ENCODE data around the gene AK1. TPM values are rescaled to one million over a fixed set of nuclear protein-coding genes. Genes with fewer than 3 reads are reported as not detected.

AK1 gene
- total and polyA plus RNA-seq, 9 of the 15 experiments (the other 6 are each of a cell fraction or from before 2014, with no cell fraction given) = 10.1 to 71.8 (median 39.0) TPM

- no peaks in the 10 kb centered on the region for H3K9me3 ChIP-seq (replicated peaks; ENCODE audit: control insufficient read depth, insufficient read depth, low read depth, low read length)
- no peaks in the 10 kb centered on the region for H3K27me3 ChIP-seq (ENCODE audit: control insufficient read depth in 2 of 2, insufficient read depth in 2 of 2, low read length in 2 of 2)
- ChIA-PET CTCF (ENCODE audit: low intra/inter-chr PET ratio) (no interaction called here), POLR2A (interaction anchor here (0.6 kb wide), 2 partner anchors 178 to 376 kb away, joined by 3 read pairs; no protein-coding TSS in a partner anchor)
- no peak for FAIRE-seq
- peak overlapping the region; percentile 35 for H3K4me3 ChIP-seq
- peak overlapping the region; percentile 86 for H2AFZ ChIP-seq (ENCODE audit: low read depth, low read length)
- in situ Hi-C loops (cut with MboI) = loop anchor here (5.0 to 10.0 kb wide), 2 partner anchors 425 to 712 kb away; no protein-coding TSS in a partner anchor
- H3K4me1 ChIP-seq (replicated peaks in 1 of 2; ENCODE audit: control insufficient read depth in 2 of 2, insufficient read depth in 2 of 2, low read length in 2 of 2) = peaks cover 37 to 63% of the 10 kb centered on the region in 2 experiments
- peak overlapping the region; percentile 76 for H3K4me2 ChIP-seq (ENCODE audit: insufficient read depth, low read length)
- BruUV-seq (replicated peaks) = no TSS peak
- H3K36me3 ChIP-seq (ENCODE audit: control insufficient read depth, insufficient read depth, low read length) = no peaks in the 10 kb centered on the region
- no peaks in the 10 kb centered on the region for H4K20me1 ChIP-seq (replicated peaks; ENCODE audit: control insufficient read depth, insufficient read depth, low read length)
- WGBS (ENCODE audit: insufficient coverage, low coverage, missing lambda C conversion rate) = 38% methylated on average over 15 of the region's 19 CpGs
- peak overlapping the region; percentile 6 to 80; a peak in 2 of 4 replicates for H3K9ac ChIP-seq (ENCODE audit: insufficient read depth in 1 of 2, low read depth in 2 of 2, low read length in 2 of 2)
- no peak for ATAC-seq
- TF ChIP-seq ILK (tag; IDR thresholded peaks at IDR 0.05; ENCODE audit: borderline replicate concordance, low read depth) = no peak
- TF ChIP-seq CSDE1 (IDR thresholded peaks at IDR 0.05) = no peak
- no peak for TF ChIP-seq BCOR (IDR thresholded peaks at IDR 0.05)
- TF ChIP-seq SP1 (CRISPR knock-in tag; IDR thresholded peaks at IDR 0.05) = peak; percentile 13; the same call in 1 of the 2 replicates
- TF ChIP-seq ZNF644 (tag; IDR thresholded peaks at IDR 0.05; ENCODE audit: low read depth) = no peak
- no peak for TF ChIP-seq THRAP3 (IDR thresholded peaks at IDR 0.05; ENCODE audit: borderline replicate concordance)
- TF ChIP-seq RBFOX2 (IDR thresholded peaks at IDR 0.05; ENCODE audit: low read depth, low read length) = peak; percentile 22; the same call in 1 of the 2 replicates
- no peak for TF ChIP-seq SMC3 (conservative IDR thresholded peaks at IDR 0.05; ENCODE audit: insufficient read depth, low read depth, low read length)
- no peaks in the 10 kb centered on the region for H3K9me1 ChIP-seq (ENCODE audit: control insufficient read depth, insufficient read depth, low read length)
- no peak overlapping the region for H3K27ac ChIP-seq (ENCODE audit: extremely low read depth, low read depth, low read length)
- no peaks in the 10 kb centered on the region for H3K79me2 ChIP-seq (ENCODE audit: control insufficient read depth, insufficient read depth, low read length)
- DNase-seq (ENCODE audit: extremely low read depth in 1 of 4, low spot score in 3 of 4) = no peak
- intact Hi-C loops (cut with micrococcal nuclease) = no loop called here
These were observed 49.4 kb upstream of the AK1 start for GRCh38 chr9:127926906-127927200.
